Astrocyte of the spinal cord (primary cell): ENCODE results near the gene ZBTB20.

ENCODE experiments used
- DNase-seq: peaks from one replicate; pipeline ENCODE4 v3.0.0; 2011; ENCODE audit warnings: low read depth, low spot score
- H3K4me3 ChIP-seq: 2 replicates; pipeline ENCODE4 v1.5.1; 2011; ENCODE audit warnings: low read depth, mild to moderate bottlenecking, low read length, moderate library complexity
- in situ Hi-C: cut with HindIII; loops from 2 replicates; pipeline ENCODE4 v1.10.0; 2017; ENCODE audit warnings: low sequenced_read_pairs
- TF ChIP-seq, protein P1 (sequence below): IDR thresholded peaks from 2 replicates; pipeline ENCODE4 v1.5.1; 2012; ENCODE audit warnings: low read depth, mild to moderate bottlenecking, low read length, inconsistent platforms

Gene ZBTB20

DNA sequence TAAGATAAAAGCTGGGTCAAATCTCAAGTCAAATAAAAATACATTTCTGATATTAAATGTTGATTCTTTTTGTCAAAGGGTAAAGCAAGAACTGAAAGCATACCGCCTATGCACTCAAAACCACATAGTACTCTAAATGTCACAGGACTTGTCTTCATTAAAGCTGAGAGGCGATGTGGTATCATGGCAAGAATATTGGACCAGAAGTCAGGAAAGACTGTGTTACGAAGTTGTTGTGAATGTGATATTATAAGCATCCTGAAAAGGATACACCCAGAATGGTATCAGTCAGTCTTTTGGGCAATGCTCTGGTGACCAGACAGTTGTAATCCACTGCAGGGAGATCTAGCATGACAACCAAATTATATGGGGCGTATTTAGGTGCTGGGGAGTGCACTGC lies 819.4 kb downstream of the ZBTB20 start:
- in situ Hi-C loops = no loop called here
- no peak for DNase-seq
- H3K4me3 ChIP-seq = no peak overlapping the region
- TF ChIP-seq, protein P1, sequence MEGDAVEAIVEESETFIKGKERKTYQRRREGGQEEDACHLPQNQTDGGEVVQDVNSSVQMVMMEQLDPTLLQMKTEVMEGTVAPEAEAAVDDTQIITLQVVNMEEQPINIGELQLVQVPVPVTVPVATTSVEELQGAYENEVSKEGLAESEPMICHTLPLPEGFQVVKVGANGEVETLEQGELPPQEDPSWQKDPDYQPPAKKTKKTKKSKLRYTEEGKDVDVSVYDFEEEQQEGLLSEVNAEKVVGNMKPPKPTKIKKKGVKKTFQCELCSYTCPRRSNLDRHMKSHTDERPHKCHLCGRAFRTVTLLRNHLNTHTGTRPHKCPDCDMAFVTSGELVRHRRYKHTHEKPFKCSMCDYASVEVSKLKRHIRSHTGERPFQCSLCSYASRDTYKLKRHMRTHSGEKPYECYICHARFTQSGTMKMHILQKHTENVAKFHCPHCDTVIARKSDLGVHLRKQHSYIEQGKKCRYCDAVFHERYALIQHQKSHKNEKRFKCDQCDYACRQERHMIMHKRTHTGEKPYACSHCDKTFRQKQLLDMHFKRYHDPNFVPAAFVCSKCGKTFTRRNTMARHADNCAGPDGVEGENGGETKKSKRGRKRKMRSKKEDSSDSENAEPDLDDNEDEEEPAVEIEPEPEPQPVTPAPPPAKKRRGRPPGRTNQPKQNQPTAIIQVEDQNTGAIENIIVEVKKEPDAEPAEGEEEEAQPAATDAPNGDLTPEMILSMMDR = no peak

- TF ChIP-seq, protein P1 = no peak
- in situ Hi-C loops = no loop called here
- no peak for DNase-seq
- no peak overlapping the region for H3K4me3 ChIP-seq
Measured at GRCh38 chr3:114323546-114324254, 823.4 kb downstream of the ZBTB20 start.

GRCh38 chr3:114320246-114320645 lies 826.8 kb downstream of the ZBTB20 start:
- H3K4me3 ChIP-seq = no peak overlapping the region
- TF ChIP-seq, protein P1 = no peak
- DNase-seq = no peak
- in situ Hi-C loops = no loop called here

DNA sequence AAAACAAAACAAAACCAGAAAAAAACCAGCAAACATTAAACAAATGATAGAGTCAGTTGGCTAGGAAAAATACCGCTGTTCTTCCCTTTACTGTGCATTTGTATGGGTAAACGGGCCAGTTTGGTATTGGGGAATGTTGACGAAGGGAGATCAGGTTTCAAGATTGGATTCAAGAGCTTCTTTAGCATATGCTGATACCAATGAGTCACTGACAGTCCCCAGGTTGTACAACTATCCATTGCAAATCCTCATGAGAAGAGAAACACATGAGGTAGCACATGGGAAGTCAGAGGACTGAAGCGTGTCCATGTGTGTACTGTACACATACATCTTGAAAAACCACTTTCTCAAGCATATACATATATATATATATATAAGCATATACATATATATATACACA lies 827.6 kb downstream of the ZBTB20 start:
- in situ Hi-C loops = no loop called here
- TF ChIP-seq, protein P1 = no peak
- no peak overlapping the region for H3K4me3 ChIP-seq
- DNase-seq = peak; percentile 67

DNA sequence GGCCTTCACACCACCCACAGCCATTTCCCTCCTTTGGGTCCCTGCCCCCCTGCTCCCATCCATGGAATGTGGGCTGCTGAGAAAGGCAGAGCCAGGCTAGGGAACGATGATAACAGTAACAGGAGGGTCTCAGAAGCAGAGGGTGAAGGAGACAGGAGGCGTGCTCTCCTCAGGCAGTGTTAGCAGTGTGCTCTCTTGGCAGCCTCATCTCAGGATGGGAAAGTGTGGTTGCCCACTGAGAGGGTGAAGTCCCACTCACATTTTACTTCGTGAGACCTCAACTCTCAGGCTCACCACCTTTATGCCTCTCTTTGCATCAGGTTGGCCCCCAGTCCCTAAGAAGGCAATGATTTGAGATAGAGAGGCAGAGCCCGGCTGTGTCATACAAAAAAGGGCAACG lies 828.8 kb downstream of the ZBTB20 start:
- in situ Hi-C loops = no loop called here
- DNase-seq = no peak

DNA sequence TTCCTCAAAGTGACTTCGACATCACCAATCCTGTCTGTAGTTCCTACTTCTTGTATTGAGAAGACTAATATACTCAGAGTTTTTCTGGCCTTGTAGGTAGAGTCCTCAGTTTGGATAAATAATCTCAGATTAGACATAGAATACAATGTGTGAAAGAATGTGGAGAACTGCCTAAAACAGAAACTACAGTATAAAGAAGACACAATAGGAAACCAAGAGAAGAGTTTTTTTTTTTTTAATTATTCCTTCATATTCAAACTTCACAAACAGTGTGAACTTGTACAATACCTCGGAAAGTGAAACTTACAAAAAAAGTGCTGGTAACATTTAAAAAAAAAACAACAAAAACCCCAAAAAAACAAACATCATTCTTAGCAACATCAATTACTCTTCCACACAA lies 832.8 kb downstream of the ZBTB20 start:
- in situ Hi-C loops = no loop called here
- no peak for DNase-seq
- no peak overlapping the region for H3K4me3 ChIP-seq
- TF ChIP-seq, protein P1 = no peak

More for the DNA sequence above, 828.8 kb downstream of the ZBTB20 start:
- TF ChIP-seq, protein P1 = no peak
- H3K4me3 ChIP-seq = no peak overlapping the region
